GM10847 (cell line): ENCODE measurements around the gene C20orf204.
A peak's percentile ranks its signal among the peaks of the same experiment; 100 is the strongest.

Experiments
- POLR2A ChIP-seq: IDR thresholded peaks from 2 replicates; pipeline ENCODE4 v1.6.1; 2011; ENCODE audit not compliant: insufficient read length; ENCODE audit errors: extremely low read depth

C20orf204 gene

GRCh38 chr20:64077541-64077875 is 41.5 kb downstream of the C20orf204 start:
- TF ChIP-seq POLR2A: no peak

GRCh38 chr20:64077876-64078551 is 42.0 kb downstream of the C20orf204 start:
- TF ChIP-seq POLR2A: peak; percentile 10

- TF ChIP-seq POLR2A: no peak
Measured at GRCh38 chr20:64078934-64079272, 42.9 kb downstream of the C20orf204 start.

GRCh38 chr20:64079273-64080012 is 43.5 kb downstream of the C20orf204 start, which contains the start of gene RGS19:
TSS of gene RGS19 (minus strand) at chr20:64079518. CDS start at chr20:64076886, 2,632 bp downstream.
- TF ChIP-seq POLR2A: peak; percentile 12

- peak; percentile 5 for TF ChIP-seq POLR2A
Measured at GRCh38 chr20:64080013-64080812, 44.2 kb downstream of the C20orf204 start, which contains the start of gene OPRL1. TSS of gene OPRL1 (plus strand) at chr20:64080082. CDS start at chr20:64092721, 12,639 bp downstream.

GRCh38 chr20:64080813-64081623 is 45.0 kb downstream of the C20orf204 start:
- no peak for TF ChIP-seq POLR2A

- no peak for TF ChIP-seq POLR2A
Measured at GRCh38 chr20:64081624-64081964, 45.6 kb downstream of the C20orf204 start.

- TF ChIP-seq POLR2A: no peak
Measured at GRCh38 chr20:64082126-64082731, 46.2 kb downstream of the C20orf204 start.

- TF ChIP-seq POLR2A: no peak
Measured at GRCh38 chr20:64082820-64083377, 46.9 kb downstream of the C20orf204 start.

- TF ChIP-seq POLR2A: no peak
Measured at GRCh38 chr20:64083378-64083803, 47.4 kb downstream of the C20orf204 start.

- no peak for TF ChIP-seq POLR2A
Measured at GRCh38 chr20:64083804-64084684, 48.1 kb downstream of the C20orf204 start, which contains the start of gene LKAAEAR1. TSS of gene LKAAEAR1 (minus strand) at chr20:64084398. CDS start at chr20:64084219, 179 bp downstream.

- TF ChIP-seq POLR2A: no peak
Measured at GRCh38 chr20:64084685-64085152, 48.7 kb downstream of the C20orf204 start.

- TF ChIP-seq POLR2A: no peak
Measured at GRCh38 chr20:64086801-64087200, 50.8 kb downstream of the C20orf204 start.
